GM10248 (cell line): ENCODE data around the gene NLK.
"Not testable (repeated sequence)": the region's sequence is repeated elsewhere in the genome, so short reads cannot be mapped to it uniquely, and the experiment has no call there.

Source experiments
- CTCF ChIA-PET: fragments of 300-600 bp; sonication (Branson Sonifier 250); formaldehyde crosslinking; extraction: SDS; loops from one replicate; lab custom pipeline; 2021; ENCODE audit warnings: antibody characterized with exemption; lab: Yijun Ruan, JAX
- POLR2A ChIA-PET: fragments of 350-650 bp; sonication (Branson Sonifier 250); formaldehyde crosslinking; extraction: SDS; loops from one replicate; lab custom pipeline; 2020; ENCODE audit warnings: antibody characterized with exemption; lab: Yijun Ruan, JAX
- DNase-seq: peaks from one replicate; pipeline ENCODE4 v3.0.0; 2012; ENCODE audit errors: extremely low spot score
- TF ChIP-seq, protein P1 (sequence below): IDR thresholded peaks from 2 replicates; pipeline ENCODE4 v1.5.1; 2012; ENCODE audit warnings: mild to moderate bottlenecking, low read depth; ENCODE audit errors: extremely low read depth, missing control alignments, control extremely low read depth

Gene NLK

DNA sequence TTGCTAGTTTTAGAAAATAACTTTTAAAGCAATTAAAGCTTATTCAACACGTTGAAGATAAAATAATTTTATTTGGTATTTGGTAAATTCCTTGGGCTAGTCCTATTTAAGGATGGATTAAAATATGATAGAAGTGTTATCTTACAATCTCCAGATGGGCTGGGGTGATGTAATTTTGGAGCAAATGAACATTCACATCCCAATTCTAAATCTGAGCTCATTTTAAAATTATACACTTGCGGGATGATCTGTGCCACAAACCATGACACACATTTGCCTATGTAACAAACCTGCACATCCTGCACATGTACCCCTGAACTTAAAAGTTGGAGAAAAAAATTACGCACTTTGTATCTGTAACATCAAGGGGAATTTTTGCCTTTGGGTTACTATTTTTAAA lies 31.5 kb downstream of the NLK start:
- TF ChIP-seq, protein P1, sequence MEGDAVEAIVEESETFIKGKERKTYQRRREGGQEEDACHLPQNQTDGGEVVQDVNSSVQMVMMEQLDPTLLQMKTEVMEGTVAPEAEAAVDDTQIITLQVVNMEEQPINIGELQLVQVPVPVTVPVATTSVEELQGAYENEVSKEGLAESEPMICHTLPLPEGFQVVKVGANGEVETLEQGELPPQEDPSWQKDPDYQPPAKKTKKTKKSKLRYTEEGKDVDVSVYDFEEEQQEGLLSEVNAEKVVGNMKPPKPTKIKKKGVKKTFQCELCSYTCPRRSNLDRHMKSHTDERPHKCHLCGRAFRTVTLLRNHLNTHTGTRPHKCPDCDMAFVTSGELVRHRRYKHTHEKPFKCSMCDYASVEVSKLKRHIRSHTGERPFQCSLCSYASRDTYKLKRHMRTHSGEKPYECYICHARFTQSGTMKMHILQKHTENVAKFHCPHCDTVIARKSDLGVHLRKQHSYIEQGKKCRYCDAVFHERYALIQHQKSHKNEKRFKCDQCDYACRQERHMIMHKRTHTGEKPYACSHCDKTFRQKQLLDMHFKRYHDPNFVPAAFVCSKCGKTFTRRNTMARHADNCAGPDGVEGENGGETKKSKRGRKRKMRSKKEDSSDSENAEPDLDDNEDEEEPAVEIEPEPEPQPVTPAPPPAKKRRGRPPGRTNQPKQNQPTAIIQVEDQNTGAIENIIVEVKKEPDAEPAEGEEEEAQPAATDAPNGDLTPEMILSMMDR, result no peak
- CTCF ChIA-PET, result interaction anchor here (0.9 to 1.8 kb wide), 5 partner anchors 10 to 21 kb away, joined by 3 to 6 read pairs (median 4); no protein-coding TSS in a partner anchor
- POLR2A ChIA-PET, result no interaction called here
- no peak for DNase-seq

DNA sequence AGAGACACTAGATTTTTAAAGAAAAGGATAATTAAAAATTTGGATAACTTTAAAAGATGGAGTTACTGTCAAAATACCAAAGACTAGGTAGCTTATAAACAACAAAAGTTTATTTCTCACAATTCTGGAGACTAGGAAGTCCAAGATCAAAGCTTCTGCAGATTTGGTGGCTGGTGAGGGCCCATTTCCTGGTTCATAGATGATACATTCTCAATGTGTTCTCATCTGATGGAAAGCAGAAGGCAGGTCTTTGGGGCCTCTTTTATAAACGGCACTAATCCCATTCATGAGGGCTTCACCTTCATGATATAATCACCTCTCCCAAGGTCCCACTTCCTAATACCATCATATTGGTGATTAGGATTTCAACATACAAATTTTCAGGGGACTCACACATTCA lies 33.7 kb downstream of the NLK start:
- ChIA-PET CTCF (interaction anchor here (1.2 to 2.3 kb wide), 2 partner anchors 11 to 16 kb away, joined by 6 to 20 read pairs; no protein-coding TSS in a partner anchor), POLR2A (interaction anchor here (1.2 kb wide), 1 partner anchor 33 kb away, joined by 3 read pairs; no protein-coding TSS in a partner anchor)
- TF ChIP-seq, protein P1, result no peak
- no peak for DNase-seq

DNA sequence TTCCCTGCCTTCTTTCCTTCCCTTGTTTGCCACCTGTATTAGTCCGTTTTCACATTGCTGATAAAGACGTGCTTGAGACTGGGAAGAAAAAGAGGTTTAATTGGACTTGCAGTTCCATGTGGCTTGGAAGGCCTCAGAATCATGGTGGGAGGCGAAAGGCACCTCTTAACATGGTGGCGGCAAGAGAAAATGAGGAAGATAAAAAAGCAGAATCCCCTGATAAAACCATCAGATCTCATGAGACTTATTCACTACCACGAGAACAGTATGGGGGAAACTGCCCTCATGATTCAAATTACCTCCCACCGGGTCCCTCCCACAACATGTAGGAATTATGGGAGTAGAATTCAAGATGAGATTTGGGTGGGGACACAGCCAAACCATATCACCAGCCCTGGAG lies 34.7 kb downstream of the NLK start:
- POLR2A ChIA-PET, DNase-seq: not testable (repeated sequence)
- CTCF ChIA-PET, result interaction anchor here (0.7 to 2.3 kb wide), 2 partner anchors 12 to 17 kb away, joined by 3 to 20 read pairs; no protein-coding TSS in a partner anchor

DNA sequence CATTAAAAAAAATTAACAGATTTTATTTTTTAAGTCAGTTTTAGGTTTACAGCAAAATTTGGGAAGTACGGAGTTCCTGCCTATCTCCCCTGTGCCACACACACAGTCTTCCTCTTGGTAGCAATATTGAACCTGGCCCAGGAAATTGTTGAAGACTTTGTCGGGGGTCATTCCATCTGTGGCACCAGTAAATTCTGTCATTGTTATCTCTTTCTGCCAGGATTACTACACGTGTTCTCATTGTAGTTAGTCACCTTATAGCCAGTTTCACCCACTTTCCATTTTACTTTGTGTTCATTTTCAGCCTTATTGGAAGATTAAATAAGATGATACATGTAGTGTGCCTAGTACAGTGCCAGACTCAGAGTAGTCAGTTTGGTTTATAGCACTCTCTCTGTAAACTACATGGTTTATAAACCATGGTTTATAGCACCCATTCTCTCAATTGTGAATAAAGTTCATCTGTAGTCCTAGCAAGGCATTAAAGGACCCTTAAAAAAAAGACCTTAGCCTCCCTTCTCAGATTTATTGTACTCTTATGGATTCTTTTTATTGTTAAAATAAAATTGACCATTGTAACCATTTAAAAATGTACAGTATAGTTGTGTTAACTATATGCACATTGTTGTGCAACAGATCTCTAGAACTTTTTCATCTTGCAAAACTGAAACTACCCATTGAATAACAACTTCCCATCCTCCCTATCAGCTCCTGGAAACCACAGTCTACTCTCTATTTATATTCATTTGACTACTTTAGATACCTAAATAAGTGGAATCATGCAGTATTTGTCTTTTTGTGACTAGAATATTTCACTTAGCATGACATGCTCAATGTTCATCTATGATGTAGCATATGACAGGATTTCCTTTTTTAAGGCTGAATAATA lies 36.1 kb downstream of the NLK start:
- POLR2A ChIA-PET, result no interaction called here
- CTCF ChIA-PET, result no interaction called here
- DNase-seq, result no peak
- TF ChIP-seq, protein P1, result no peak

DNA sequence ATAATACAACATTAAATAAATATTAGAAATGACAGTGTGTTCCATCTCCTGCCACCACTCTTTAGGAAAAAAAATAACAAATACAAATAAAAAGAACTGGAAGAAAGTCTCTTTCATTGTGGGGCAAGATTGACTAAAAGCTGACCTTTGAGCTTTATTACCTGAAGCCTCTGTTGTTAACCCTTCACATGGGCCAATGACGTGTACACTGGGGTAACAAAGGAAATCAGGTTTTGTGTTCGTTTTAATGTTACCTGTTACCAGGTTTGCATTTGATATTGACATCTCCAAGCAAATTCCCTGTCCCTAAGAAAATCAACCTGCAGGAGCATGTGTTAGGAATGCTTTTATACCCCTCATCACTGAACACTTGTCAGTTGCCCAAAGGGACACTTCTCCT lies 39.0 kb downstream of the NLK start:
- DNase-seq, result no peak
- ChIA-PET CTCF (interaction anchor here (1.2 kb wide), 2 partner anchors 11 to 24 kb away, joined by 3 to 4 read pairs; no protein-coding TSS in a partner anchor), POLR2A (no interaction called here)
- TF ChIP-seq, protein P1, result no peak

DNA sequence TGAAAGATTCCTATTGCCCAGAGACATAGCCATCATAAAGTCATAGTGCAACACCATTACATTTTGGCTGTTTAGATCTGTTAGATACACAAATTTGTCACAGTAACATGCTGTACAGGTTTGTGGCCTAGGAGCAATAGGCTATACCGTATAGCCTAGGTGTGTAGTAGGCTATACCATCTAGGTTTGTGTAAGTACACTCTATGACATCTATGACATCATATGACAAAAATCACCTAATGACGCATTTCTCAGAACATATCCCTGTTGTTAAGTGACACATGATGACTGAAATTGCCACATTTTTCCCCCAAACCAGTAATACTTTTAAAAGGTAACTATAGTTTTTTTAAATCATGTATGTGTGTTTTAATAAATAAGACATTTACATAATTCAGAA lies 43.3 kb downstream of the NLK start:
- no peak for DNase-seq
- TF ChIP-seq, protein P1, result no peak
- CTCF ChIA-PET, result no interaction called here
- POLR2A ChIA-PET, result no interaction called here

DNA sequence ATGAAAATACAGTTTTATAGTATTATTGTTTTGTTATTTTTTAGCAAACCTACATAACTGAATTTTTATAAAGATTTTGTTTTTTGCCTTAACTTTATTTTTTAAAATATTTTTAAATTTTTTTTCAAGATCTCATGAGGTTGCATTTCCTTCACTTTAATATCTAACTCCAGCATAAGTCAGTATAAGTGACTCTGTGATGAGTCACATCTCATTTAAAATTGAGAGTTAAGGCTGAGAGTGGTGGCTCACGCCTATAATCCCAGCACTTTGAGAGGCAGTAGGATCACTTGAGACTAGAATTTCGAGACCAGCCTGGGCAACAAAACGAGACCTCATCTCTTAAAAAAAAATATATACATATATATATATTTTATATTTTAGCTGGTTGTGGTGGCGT lies 44.0 kb downstream of the NLK start:
- TF ChIP-seq, protein P1, result no peak

More for the DNA sequence above, 44.0 kb downstream of the NLK start:
- DNase-seq, result no peak
- ChIA-PET POLR2A (no interaction called here), CTCF (interaction anchor here (1.9 kb wide), 1 partner anchor 11 kb away, joined by 6 read pairs; no protein-coding TSS in a partner anchor)
